ENCODE measurements around the gene GTF2A1.

The GTF2A1 gene

DNA sequence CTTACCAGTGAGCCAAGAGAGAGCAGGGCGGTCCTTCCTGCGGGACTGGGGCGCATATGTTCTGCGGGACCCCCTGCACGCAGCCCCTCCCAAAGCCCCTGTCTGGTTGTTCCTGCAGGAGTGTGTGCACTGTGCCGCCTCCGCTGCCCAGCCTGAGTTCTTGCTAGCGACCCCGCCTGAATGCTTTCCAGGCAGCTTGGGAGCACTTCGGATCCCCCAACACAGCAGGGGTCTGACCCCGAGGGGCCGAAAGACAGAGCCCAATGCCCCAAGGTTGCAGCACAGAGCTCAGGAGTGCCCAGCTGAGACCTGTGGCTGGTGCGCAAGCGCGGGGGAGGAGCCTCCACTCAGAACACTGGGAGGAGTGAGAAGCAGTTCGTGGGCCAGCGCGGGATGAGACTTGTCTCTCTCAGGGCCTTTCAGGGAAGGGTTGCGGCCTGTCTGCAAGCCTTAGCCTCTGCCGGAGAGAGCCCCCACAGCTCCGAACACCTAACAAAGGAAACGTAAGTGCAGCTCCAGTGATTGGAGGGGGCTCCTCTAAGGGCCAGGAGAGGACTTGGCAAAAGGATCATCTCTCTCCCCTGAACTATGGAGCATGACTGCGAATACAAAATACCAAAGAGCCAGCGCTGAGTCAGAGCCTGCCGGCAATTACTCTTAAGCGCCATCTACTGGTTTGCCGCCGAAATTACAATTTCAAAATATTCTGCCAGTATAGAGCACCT, 50.5 kb downstream of the GTF2A1 start:
- H3K4me3 ChIP-seq (ENCODE audit: low read length), result peak overlapping the region; percentile 81
- TF ChIP-seq, protein P1, sequence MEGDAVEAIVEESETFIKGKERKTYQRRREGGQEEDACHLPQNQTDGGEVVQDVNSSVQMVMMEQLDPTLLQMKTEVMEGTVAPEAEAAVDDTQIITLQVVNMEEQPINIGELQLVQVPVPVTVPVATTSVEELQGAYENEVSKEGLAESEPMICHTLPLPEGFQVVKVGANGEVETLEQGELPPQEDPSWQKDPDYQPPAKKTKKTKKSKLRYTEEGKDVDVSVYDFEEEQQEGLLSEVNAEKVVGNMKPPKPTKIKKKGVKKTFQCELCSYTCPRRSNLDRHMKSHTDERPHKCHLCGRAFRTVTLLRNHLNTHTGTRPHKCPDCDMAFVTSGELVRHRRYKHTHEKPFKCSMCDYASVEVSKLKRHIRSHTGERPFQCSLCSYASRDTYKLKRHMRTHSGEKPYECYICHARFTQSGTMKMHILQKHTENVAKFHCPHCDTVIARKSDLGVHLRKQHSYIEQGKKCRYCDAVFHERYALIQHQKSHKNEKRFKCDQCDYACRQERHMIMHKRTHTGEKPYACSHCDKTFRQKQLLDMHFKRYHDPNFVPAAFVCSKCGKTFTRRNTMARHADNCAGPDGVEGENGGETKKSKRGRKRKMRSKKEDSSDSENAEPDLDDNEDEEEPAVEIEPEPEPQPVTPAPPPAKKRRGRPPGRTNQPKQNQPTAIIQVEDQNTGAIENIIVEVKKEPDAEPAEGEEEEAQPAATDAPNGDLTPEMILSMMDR (conservative IDR thresholded peaks at IDR 0.05; ENCODE audit: low read length), result peak; percentile 91
- DNase-seq (ENCODE audit: low read depth), result peak; percentile 87

DNA sequence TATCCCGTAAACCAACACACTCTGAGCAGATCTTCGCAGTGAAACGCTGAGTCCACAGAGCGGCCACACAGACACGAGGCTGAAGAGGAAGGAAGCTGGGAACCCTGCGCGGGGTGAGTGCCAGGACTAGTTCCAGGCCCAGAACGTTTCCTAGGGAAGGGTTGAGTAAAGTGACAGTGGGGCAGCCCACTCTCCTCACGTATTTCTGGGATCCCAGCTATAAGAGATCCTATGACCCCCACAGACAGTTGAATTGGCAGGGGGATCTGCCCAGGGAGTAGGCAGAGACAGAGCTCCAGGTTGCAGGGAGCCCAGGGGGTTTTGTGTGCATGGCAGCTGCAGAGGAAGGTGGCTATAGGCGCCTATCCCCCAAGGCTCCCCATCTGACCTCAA, 51.1 kb downstream of the GTF2A1 start:
- TF ChIP-seq, protein P1 (conservative IDR thresholded peaks at IDR 0.05; ENCODE audit: low read length), result no peak
- H3K4me3 ChIP-seq (ENCODE audit: low read length), result peak overlapping the region; percentile 81
- peak; percentile 31 for DNase-seq (ENCODE audit: low read depth)

DNA sequence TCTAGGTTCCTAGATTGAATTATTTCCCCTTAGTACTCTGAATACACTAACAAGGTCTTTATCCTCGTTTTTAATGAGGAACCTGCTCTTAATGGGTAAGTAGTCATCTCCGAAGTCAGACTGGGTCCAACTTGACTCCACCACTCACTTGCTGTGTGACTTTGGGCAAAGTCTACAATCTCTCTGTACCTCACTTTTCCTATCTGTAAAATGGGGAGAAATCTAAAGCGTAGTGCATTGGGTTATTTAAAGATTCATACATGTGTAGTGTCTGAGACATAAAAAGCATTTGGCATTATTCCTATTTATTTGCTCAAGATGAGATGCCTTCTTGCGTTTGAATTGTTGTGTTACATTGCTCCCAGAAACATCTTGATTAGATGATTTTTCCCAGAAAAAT, 51.5 kb downstream of the GTF2A1 start:
- peak overlapping the region; percentile 81 for H3K4me3 ChIP-seq (ENCODE audit: low read length)
- TF ChIP-seq, protein P1 (conservative IDR thresholded peaks at IDR 0.05; ENCODE audit: low read length), result no peak
- no peak for DNase-seq (ENCODE audit: low read depth)

DNA sequence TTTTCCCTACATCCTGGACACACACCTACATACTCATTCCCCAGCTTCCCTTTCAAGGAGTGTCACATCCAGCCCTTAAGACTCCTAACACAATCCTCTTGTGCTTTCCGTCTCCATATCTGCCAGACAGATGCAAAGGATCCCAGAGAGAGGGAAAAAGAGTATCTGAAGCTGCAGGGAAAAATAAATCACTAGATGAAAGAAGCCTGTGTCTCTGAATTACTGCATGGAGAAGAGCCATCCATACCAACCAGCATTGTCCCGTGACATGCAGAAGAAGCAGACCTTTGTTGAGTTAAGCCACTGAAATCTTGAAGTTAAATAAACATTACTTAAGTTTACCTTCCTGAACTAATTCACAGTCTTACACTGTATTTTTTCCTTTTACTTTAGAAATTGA, 54.6 kb downstream of the GTF2A1 start:
- no peak overlapping the region for H3K4me3 ChIP-seq (ENCODE audit: low read length)
- DNase-seq (ENCODE audit: low read depth), result no peak
- TF ChIP-seq, protein P1 (conservative IDR thresholded peaks at IDR 0.05; ENCODE audit: low read length), result no peak

DNA sequence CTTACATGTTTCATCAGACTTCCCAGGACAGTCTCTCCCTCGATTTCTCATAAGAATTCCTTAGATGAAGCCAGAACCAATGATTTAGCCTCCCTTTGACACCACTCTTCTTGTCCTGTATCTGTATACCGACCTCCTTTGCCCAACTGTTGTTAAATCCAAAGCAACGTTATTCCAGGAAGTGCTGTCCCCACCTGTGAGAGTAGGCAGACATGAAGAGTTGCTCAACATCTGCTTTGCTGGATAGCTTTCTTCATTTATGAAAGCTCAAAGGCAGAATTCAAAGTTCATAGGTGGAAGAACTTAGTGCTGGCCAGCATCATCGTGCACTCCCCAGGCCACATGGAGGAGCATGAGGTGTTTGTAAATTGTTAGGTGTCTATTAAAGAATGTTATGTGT, 55.6 kb downstream of the GTF2A1 start:
- TF ChIP-seq, protein P1 (conservative IDR thresholded peaks at IDR 0.05; ENCODE audit: low read length), result no peak
- H3K4me3 ChIP-seq (ENCODE audit: low read length), result no peak overlapping the region
- DNase-seq (ENCODE audit: low read depth), result no peak

DNA sequence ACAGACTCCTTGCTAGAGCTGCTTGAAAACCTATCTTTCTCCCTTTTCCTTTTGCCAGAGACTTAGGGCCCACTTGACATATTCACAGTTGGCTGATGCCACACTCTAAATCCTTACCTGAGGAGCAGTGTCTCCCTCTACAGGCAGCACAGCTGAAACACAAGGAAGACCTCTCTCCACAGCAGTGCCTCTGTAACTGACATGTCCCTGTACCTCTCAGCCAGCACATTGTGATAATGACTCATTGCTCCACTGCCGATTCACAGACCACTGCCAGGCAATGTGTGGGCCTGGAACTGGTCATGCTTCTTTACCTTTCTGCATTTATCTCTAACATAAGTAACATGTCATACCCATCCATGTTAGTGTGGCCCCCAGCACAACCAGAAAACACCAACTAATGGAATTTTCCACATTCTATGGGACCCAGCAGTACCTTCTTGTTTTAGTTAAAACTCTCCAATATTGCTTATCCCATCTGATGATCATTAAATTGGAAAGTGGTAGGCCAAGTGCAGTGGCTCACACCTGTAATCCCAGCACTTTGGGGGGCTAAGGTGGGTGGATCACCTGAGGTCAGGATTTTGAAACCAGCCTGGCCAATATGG, 56.5 kb downstream of the GTF2A1 start:
- DNase-seq (ENCODE audit: low read depth), result peak; percentile 66
- TF ChIP-seq, protein P1 (conservative IDR thresholded peaks at IDR 0.05; ENCODE audit: low read length), result peak; percentile 72
- no peak overlapping the region for H3K4me3 ChIP-seq (ENCODE audit: low read length)

DNA sequence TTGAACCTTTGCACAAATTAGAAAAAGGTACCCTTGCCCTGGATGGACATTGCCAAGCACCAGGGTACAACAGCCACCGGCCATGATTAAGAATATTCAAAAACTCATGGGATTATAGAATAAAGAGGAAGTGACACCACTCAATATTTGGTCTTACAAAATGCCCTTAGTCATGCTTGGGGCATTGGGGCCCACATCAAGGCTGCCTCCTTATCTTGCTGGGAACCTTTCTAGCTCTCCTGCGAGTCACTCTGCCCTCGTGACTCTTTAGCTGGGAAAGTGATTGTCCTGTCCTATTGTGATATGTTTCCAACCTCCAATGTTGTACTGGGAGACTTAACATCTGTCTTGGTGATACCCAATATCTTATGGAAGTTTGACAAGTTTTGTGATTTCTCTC, 57.8 kb downstream of the GTF2A1 start:
- DNase-seq (ENCODE audit: low read depth), result no peak
- TF ChIP-seq, protein P1 (conservative IDR thresholded peaks at IDR 0.05; ENCODE audit: low read length), result no peak
- no peak overlapping the region for H3K4me3 ChIP-seq (ENCODE audit: low read length)

All from AG10803 (cell line).